Mesenteric fat pad (tissue), 1 donor: ENCODE measurements around the gene BORA. TPM values are rescaled to one million over a fixed set of nuclear protein-coding genes. Genes with fewer than 3 reads are reported as not detected.
"Not testable (repeated sequence)": the region's sequence is repeated elsewhere in the genome, so short reads cannot be mapped to it uniquely, and the experiment has no call there.

Experiments used
- DNase-seq: peaks from one replicate; pipeline ENCODE4 v3.0.0-alpha.2; 2020; ENCODE audit warnings: low spot score
- long read RNA-seq: library from polyadenylated mRNA; unstranded; transcript quantifications from one replicate; pipeline ENCODE4 v2.0.0, GENCODE V29; 2020
- total RNA-seq: library from RNA; stranded (reverse); fragmentation: NEBNext Ultra II Directional; extraction: Animal tissue kit (Norgen Biotek cat#: 25700); gene quantifications from one replicate; pipeline ENCODE4 v1.2.1, GENCODE V29; 2021
- donor health status: DM: yes; HTN: yes; CAD: no.

The BORA gene
- 1.9 TPM for total RNA-seq
- long read RNA-seq, partial matches to known transcripts, result 2 of 8 reads
- long read RNA-seq, other reads (novel, unspliced or antisense), result 4 of 8 reads

DNA sequence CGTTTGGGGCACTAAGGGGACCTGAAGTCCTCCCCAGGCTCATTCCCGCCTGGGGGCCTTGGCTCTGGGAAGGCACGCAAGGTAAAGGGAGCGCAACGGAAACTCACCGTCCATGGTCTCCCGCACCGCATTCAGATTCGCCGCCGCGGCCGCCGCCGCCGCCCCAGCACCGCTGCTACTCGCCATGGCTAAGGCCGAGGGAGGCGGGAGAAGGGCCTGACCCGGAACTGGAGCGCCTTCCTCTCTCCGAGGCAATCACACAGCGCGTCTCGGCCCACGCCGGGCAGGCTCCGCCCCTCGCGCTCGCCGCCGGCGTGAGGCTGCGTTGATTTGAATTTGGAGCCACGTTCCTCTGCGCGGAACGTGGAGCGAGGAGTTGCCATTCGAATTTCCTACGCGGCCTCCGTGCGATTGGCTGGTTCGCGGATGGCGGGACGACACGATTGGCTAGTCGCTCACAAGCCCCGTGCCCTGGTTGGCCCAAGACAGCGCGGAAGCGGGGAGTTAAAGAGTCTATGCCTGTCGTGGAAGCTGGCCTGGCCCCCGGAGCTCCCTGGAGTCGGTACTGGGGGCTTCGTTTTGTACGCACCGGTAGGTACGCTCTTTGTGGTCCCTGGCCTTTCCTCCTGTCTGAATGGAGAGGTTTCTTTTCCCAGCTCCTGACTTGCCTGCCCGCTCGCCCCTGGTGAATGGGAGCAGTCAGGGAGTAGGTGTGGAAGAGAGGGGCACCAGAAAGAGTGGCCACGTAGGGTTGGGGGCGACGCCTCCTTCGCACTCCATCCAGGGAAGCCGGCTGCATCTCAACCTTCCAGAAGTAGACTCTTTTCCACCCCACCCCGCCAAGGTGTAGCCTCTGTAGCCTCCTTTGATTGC is at the start of gene BORA, which contains the start of gene MZT1:
Gene BORA (plus strand): TSS at position 507 of the 873 bp plus-strand sequence. CDS start 1,018 bp downstream, outside the sequence.
Gene MZT1 (minus strand): TSS at position 213 of the 873 bp plus-strand sequence. CDS start 27 bp downstream, at position 186.
- DNase-seq, result peak; percentile 98

- no peak for DNase-seq
Measured at GRCh38 chr13:72678312-72678711, 49.4 kb upstream of the BORA start.

DNA sequence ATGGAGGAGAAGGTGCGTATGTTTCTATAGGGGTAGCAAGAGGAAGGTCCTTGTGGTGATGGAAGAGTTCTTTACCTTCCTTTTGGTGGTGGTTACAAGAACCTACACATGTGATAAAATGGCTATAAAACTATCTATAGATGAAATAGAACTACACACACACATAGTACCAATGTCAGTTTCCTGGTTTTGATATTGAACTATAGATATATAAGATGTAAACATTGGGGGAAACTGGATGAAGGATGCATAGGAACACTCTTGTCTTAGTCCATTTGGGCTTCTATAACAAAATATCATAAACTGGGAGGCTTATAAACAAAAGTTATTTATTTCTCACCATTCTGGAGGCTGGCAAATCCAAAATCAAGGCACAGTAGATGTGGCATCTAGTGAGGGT is 47.4 kb upstream of the BORA start:
- DNase-seq, result no peak

DNA sequence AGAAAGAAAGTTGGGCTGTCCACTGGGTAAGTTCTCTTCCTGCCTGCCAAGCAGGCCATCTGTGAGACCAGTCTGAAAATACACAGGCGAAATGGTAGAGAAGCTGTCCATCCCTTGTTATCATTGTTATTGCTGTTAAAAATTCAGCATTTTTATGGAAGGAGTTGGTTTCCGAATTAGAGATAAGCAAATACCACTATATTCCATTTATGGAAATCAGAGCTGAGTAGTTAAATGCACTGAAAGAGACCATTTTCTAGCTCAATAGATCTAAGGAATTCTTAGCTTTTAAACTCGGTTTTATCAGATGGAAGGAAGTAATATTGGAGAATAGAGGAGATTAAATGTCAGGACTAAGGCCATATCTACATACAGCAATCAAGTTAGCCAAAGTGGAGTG is 41.0 kb upstream of the BORA start:
- DNase-seq, result no peak

- no peak for DNase-seq
Measured at GRCh38 chr13:72689181-72689696, 38.5 kb upstream of the BORA start.

DNA sequence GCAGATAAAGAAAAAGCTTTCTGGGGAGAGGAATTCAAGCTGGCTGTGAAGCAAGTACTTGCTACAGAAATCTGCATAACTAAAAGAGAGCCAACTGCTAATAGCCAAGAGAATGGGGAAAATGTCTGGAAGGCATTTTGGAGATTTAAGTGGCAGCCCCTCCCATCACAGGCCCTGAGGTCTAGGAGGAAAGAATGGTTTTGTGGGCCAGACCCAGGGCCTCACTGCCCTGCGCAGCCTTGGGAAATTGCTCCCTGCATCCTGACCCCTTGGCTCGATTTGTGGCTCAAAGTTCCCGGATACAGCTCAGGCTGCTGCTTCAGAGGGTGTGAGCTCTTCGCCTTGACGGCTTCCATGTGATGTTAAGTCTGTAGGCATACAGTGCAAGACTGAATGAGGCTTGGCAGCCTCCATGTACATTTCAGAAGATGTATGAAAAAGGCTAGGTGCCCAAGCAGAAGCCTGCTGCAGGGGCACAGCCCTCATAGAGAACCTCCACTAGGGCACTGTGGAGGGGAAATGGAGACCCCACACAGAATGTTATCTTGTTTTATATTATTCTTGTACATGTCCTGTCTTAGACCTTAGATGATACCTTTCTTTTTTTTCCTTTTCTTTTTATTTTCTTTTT is 34.7 kb upstream of the BORA start:
- DNase-seq, result no peak

DNA sequence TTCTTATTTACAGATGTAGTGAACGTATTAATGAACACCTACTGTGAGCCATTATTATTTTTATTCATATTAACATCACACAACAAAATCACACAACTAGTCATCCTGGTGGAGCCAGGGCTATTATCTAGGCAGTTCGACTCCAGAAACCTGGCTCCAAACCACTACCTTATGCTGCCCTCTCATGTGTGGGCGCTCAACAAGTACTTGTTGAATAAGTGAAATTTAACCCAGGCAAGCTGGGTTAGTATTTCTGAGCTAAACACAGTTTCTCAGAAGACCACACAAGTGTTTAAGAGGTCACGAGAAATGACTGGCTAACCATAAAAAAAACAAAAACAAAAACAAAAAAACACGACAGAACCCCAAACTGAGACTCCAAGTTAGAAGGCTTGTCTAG is 33.9 kb upstream of the BORA start:
- no peak for DNase-seq

- no peak for DNase-seq
Measured at GRCh38 chr13:72694314-72694713, 33.4 kb upstream of the BORA start.

DNA sequence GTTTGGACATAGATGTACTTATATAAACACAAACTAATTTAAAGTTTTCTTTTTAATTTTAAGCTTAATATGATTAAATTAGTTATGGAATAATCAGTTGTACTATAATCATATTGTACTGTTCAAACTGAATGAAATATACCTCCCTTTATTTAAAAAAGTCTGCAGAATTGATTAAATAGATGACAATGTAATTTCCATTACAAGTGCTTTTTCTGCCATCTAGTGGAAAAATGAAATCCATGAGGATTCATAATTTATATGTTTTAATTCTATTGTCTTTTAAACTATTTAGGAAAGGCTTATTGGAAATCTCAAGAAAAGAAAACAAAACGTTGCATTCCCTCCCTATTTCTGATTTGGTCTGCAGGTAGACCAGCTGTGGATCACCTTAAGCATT is 31.1 kb upstream of the BORA start:
- DNase-seq, result no peak

DNA sequence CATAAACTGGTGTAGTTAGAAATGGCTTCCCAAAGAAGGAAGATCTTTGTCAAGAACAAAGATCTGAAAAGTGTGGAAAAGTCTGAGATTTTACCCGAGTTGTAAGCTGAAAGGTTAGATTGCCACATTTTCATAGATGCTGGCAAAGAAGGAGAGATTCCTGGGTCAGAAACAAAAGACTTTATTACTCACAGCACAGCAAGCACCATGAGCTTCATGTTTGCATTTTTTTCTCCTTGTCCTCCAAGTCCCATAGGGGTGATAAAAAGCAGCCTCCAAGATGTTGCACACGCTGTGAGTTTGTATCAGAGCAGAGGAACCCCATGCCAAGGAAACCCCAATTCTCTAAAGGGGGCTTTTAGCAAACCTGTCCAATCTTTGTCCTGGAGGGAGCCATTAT is 29.6 kb upstream of the BORA start:
- DNase-seq, result no peak

- no peak for DNase-seq
Measured at GRCh38 chr13:72700509-72700908, 27.2 kb upstream of the BORA start.

DNA sequence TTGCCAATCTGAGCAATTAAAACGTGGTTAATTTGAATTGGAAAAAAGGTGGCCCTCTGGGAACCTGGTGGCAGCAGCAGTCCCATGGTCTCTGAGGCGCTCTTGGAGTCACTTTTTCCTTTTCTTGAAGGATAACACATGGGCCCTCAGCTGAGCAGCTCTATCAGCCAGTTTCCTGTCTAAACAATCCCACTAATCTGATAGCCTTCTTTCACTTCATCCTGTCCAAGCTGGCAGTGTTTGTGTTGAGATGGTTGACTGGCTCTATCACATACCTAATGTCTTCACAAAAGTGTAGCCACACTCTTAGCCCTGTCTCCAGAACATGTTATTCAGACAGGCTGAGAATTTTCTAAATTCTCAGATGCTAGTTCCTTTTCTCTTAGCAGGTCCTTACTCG is 10.9 kb upstream of the BORA start:
- DNase-seq, result no peak

DNA sequence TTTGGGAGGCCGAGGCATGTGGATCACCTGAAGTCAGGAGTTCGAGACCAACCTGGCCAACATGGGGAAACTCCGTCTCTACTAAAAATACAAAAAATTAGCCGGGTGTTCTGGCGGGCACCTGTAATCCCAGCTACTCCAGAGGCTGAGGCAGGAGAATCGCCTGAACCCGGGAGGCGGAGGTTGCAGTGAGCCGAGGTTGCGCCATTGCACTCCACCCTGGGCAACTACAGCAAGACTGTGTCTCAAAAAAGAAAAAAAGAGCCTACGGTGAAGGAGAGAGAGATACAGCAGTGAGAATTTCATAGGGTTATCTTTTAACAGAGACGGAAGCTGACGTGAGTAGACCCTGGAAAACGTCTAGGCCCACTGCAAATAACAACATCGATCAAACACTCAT is 1.5 kb upstream of the BORA start:
- DNase-seq, result not testable (repeated sequence)

GRCh38 chr13:72726726-72727416 is 852 bp upstream of the BORA start:
- no peak for DNase-seq

GRCh38 chr13:72728290-72728605 is 525 bp downstream of the BORA start:
- DNase-seq, result no peak

DNA sequence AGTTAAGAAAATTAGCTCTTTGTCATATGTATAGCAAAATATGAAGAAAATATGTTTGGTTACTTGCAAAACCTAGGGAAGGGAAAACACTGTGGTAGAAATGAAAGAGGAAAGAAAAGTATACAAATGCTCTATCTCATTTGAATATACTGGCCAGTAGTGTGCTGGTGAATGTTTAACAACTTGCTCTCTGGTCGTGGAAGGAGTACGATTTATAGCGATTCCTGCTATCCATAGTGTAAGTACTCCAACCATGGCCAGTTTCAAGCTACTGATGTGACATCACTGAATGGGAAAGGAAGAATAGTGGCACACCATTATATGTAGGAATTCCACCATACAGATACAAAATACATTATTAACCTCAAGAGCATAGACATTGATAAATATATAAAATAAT is 9.3 kb downstream of the BORA start:
- no peak for DNase-seq

DNA sequence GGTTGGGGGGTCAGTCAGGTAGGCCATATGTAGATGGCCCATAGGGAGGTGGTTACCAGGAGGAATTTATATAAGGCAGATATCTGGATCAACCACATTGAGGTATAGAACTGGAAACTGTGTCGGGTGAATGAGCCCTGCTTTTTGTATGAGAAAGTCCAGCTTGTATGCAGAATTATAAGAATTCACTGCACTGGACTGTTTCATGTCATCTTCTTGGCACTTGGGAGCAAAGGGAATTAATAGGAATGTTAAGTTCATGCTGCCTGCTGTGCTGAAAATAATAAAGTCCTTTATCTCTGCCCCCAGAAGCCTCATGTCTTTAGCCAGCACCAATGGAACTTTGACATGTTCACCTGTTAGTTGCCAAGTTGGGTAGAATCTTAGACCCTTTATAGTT is 12.3 kb downstream of the BORA start:
- DNase-seq, result no peak

GRCh38 chr13:72745260-72745659 is 17.5 kb downstream of the BORA start:
- no peak for DNase-seq

DNA sequence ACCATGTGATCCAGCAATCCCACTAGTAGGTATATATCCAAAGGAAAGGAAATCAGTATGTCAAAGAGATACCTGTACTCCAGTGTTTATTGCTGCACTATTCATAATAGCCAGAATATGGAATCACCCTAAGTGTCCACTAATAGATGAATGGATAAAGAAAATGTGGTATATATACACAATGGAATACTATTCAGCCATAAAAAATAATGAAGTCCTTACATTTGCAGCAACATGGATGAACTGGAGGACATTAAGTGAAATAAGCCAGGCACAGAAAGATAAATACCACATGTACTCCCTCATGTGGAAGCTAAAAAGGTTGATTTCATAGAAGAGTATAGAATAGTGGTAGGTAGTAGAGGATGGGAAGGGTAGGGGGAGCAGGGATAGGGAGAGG is 23.5 kb downstream of the BORA start:
- no peak for DNase-seq

DNA sequence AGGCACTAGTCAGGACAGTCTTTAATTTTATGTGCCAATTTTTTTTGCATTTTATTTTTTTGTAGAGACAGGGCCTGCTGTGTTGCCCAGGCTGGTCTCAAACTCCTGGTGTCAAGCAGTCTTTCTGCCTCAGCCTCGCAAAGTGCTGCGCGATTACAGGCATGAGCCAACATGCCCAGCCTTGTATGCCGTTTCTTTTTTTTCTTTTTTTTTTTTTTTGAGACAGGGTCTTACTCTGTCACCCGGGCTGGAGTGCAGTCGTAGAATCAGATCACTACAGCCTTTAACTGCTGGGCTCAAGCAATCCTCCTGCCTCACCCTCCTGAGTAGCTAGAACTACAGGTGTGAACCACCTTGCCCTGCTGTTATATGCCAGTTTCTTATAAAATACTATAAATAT is 26.4 kb downstream of the BORA start:
- no peak for DNase-seq

DNA sequence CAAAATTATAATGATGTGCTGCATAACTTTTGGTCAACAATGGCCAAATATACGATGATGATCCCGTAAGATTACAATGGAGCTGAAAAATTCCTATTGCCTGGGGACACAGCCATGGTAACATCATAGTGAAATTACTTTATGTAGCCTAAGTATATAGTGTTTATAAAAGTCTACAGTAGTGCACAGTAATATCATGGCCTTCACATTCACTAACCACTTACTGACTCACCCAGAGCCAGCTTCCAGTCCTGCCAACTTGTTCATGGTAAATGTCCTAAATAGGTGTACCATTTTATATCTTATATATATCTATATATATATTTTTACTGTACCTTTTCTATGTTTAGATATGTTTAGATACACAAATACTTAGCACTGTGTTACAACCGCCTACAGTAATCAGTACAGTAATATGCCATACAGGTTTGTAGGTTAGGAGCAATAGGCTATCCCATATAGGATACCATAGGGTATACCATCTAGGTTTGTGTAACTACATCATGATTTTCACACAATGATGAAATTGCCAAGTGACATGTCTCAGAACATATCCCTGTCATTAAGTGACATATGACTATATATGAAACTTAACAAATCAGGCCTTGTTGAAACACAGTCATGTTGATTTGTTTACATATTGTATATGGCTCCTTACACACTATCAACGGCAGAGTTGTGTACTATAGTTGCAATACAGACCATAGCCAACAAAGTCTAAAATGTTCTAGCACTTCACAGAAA is 30.2 kb downstream of the BORA start:
- DNase-seq, result no peak
